HTR-8/SVneo (cell line): ENCODE results near the gene MPI.
"Not testable (repeated sequence)": the region's sequence is repeated elsewhere in the genome, so short reads cannot be mapped to it uniquely, and the experiment has no call there.

Experiments used
- DNase-seq: peaks from one replicate; pipeline ENCODE4 v3.0.0; 2011; ENCODE audit warnings: low spot score, mixed read lengths; ENCODE audit not compliant: insufficient read length
- FAIRE-seq: peaks from 2 replicates; lab custom pipeline; 2011; peaks lifted over from hg19 to GRCh38; lab: Jason Lieb, UNC

The MPI gene

GRCh38 chr15:74917676-74918075, 27.8 kb downstream of the MPI start:
- no peak for DNase-seq
- FAIRE-seq: no peak

GRCh38 chr15:74920456-74920855, 30.6 kb downstream of the MPI start:
- DNase-seq (no peak), FAIRE-seq (no peak)

- no peak for FAIRE-seq
These were observed 34.7 kb downstream of the MPI start for GRCh38 chr15:74924525-74924924.

GRCh38 chr15:74928771-74929198, 38.9 kb downstream of the MPI start:
- FAIRE-seq (no peak), DNase-seq (no peak)

More at GRCh38 chr15:74924525-74924924, 34.7 kb downstream of the MPI start:
- DNase-seq: no peak

GRCh38 chr15:74933573-74933972, 43.7 kb downstream of the MPI start:
- FAIRE-seq (no peak), DNase-seq (no peak)

- FAIRE-seq, DNase-seq: not testable (repeated sequence)
These were observed 45.4 kb downstream of the MPI start for GRCh38 chr15:74935193-74935592.

DNA sequence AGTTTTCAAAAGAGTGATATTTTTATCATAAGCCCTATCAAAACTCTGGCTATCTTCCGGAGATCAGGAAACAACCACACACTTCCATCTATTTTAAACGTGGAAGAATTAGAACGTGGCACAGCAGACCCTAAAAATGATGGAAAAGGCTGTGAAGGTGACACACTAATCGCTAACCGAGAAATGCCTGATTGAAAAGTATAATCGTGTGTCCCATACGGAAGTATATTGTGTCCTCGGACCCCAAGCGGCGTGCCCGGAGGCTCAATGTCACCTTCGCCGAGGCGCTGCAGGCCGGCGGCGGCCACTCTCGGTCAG, 47.4 kb downstream of the MPI start:
- FAIRE-seq (no peak), DNase-seq (no peak)

- peak; percentile 91 for FAIRE-seq
- peak; percentile 94 for DNase-seq
These were observed 47.9 kb downstream of the MPI start, which contains the start of gene COX5A for GRCh38 chr15:74937590-74938371. TSS of gene COX5A (minus strand) at chr15:74938073. CDS start at chr15:74938014, 59 bp downstream.

DNA sequence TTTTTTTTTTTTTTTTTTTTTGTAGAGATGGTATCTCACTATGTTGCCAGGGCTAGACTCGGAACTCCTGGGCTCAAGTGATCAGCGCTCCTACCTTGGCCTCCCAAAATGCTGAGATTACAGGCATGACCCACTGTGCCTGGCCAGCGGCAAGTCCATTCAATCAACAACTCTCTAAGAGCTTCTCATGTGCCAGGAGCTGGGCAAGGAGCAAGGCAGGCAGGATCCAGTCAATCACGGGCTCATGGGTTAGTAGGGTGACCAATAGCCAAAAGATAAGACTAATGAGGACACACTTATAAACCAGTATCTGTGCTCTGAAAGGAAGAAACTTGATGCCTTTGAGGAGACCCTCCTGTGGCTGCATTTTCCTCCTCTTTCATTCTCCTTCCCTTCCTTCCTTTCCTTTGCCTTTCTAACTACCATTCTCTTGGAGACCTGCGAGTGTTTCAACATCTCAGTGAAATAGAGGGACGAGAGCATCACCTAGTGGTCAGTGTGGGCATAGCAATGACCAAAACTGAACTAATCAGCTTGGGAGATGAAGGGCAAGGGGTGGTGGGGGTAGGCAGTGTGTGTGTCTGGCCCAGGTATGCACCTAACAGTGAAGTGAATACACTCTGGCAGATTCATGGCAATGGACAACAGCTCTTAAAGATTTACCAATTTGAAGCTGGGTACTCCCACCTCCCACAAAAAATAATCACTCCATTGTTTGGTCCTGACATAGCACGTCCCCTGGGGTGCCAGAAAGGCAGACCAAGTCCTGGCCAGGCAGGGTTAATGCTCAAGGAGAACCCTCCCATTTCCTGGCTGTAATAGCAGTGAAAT, 60.5 kb downstream of the MPI start:
- FAIRE-seq (peak; percentile 9), DNase-seq (peak; percentile 79)

- DNase-seq (no peak), FAIRE-seq (no peak)
These were observed 61.2 kb downstream of the MPI start for GRCh38 chr15:74951006-74951405.
